HG03060 (cell line): ENCODE measurements around the gene CCDC178.

Experiments used
- ATAC-seq: cut with Tn5 transposase; IDR thresholded peaks from one replicate; pipeline ENCODE4 v1.9.1; 2021; ENCODE audit warnings: low read depth, moderate number of reproducible peaks; ENCODE audit not compliant: unreplicated experiment

The CCDC178 gene

GRCh38 chr18:32891797-32892196 lies 548.7 kb downstream of the CCDC178 start:
- no peak for ATAC-seq

- no peak for ATAC-seq
Observed at GRCh38 chr18:32891130-32891529, 549.4 kb downstream of the CCDC178 start.

- no peak for ATAC-seq
Observed at GRCh38 chr18:32889615-32890593, 550.6 kb downstream of the CCDC178 start.

- no peak for ATAC-seq
Observed at GRCh38 chr18:32888306-32888705, 552.2 kb downstream of the CCDC178 start.
